PC-3 (cell line): ENCODE results near the gene PDE6A.

ENCODE experiments used
- EZH2 ChIP-seq: fragments of 300-600 bp; sonication (generic); IDR thresholded peaks from one replicate; pipeline ENCODE4 v1.6.1; 2017; ENCODE audit warnings: antibody characterized with exemption, mild to moderate bottlenecking, low read length; ENCODE audit not compliant: unreplicated experiment
- TF ChIP-seq, protein P1 (sequence below): fragments of 300-600 bp; sonication (generic); conservative IDR thresholded peaks from 2 replicates; pipeline ENCODE4 v1.5.1; 2017; ENCODE audit warnings: antibody characterized with exemption, low read depth, mild to moderate bottlenecking, low read length

DNA sequence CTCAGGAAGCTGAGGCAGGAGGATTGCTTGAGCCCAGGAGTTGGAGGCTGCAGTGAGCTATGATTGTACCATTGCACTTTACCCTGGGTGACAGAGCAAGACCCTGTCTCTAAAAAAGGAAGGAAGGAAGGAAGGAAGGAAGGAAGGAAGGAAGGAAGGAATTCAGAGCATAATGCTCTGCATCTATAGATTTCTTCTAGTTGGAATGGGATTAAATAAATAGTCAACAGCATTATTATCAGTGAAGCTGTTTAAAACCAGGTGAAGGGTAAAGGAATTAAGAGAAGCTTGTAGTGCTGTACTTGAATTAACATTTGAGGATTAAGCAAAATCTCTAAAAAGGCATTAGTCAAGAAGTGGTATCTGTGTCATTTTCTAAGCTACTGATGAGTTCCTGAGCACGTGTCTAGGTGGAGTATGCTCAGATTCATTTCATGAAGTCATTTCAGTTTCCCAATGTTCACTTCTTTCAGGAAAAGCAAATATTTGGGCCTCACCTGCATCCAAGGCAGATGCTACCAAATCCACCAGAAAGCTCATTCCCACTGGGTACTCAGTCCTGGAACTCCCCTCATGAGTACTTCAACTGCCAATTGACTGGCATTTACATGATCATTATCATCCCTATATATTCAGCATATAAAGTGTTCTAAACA lies 8.4 kb downstream of the PDE6A start:
- TF ChIP-seq, protein P1, sequence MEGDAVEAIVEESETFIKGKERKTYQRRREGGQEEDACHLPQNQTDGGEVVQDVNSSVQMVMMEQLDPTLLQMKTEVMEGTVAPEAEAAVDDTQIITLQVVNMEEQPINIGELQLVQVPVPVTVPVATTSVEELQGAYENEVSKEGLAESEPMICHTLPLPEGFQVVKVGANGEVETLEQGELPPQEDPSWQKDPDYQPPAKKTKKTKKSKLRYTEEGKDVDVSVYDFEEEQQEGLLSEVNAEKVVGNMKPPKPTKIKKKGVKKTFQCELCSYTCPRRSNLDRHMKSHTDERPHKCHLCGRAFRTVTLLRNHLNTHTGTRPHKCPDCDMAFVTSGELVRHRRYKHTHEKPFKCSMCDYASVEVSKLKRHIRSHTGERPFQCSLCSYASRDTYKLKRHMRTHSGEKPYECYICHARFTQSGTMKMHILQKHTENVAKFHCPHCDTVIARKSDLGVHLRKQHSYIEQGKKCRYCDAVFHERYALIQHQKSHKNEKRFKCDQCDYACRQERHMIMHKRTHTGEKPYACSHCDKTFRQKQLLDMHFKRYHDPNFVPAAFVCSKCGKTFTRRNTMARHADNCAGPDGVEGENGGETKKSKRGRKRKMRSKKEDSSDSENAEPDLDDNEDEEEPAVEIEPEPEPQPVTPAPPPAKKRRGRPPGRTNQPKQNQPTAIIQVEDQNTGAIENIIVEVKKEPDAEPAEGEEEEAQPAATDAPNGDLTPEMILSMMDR, result no peak
- TF ChIP-seq EZH2, result no peak
